Ovary (tissue), 9 donors: Measurements from ENCODE around the gene SPATC1L. TPM values are rescaled to one million over a fixed set of nuclear protein-coding genes. Genes with fewer than 3 reads are reported as not detected.

Experiments
- DNase-seq, 5 donors: peaks; one replicate each; pipeline ENCODE4 v3.0.0-alpha.2; 2019 to 2020
- H3K27ac ChIP-seq, 2 donors: fragments of 200-600 bp; one replicate each; pipeline versions ENCODE4 v1.5.1 to v1.8.0; 2019 to 2022
- H3K27me3 ChIP-seq: fragments of 200-600 bp; one replicate; pipeline ENCODE4 v1.8.0; 2022
- H3K36me3 ChIP-seq: fragments of 200-600 bp; sonication (generic); one replicate; pipeline ENCODE4 v1.5.1; 2019
- H3K4me1 ChIP-seq: one replicate; pipeline ENCODE4 v1.8.1; 2013; ENCODE audit warnings: mild to moderate bottlenecking, moderate library complexity; ENCODE audit not compliant: insufficient read depth
- H3K4me3 ChIP-seq: fragments of 200-600 bp; sonication (generic); one replicate; pipeline ENCODE4 v1.5.1; 2017
- H3K9me3 ChIP-seq, 2 donors: fragments of 200-600 bp in 1 of 2; sonication (generic) in 1 of 2; one replicate each; pipeline versions ENCODE4 v1.5.1 to v1.8.1; 2013 to 2019; ENCODE audit warnings: mild to moderate bottlenecking in 1 of 2, moderate library complexity in 1 of 2
- EP300 ChIP-seq: sonication (generic); formaldehyde crosslinking; IDR thresholded peaks from one replicate; pipeline ENCODE4 v1.6.1; 2017; ENCODE audit warnings: antibody characterized with exemption
- POLR2A ChIP-seq: fragments of 450-650 bp; IDR thresholded peaks from one replicate; pipeline ENCODE4 v1.6.1; 2017; ENCODE audit warnings: antibody characterized with exemption, mild to moderate bottlenecking, moderate library complexity
- WGBS, 3 donors: extraction: QIAGEN DNeasy Blood & Tissue Kit in 1 of 3; methylation state at CpG; one replicate each; pipeline versions ENCODE4 v1.1.5 to v1.1.7; 2013 to 2017; 5-methylcytosine and 5-hydroxymethylcytosine counted together
- intact Hi-C, 4 donors: fragments of 100-400 bp; cut with DNase I; formaldehyde crosslinking; loops; one replicate each; pipeline versions ENCODE4 v1.11.0 to v1.15.1; 2022 to 2023
- polyA plus RNA-seq, 2 donors: library from polyadenylated mRNA; stranded (reverse); fragments of 200-250 nt in 1 of 2; fragments of 350-450 nt in 1 of 2; fragmentation: Illumina TruSeq in 1 of 2; extraction: RNeasy Lipid Tissue Mini Kit (QIAGEN cat#74804) in 1 of 2; gene quantifications; one replicate each; pipeline ENCODE4 v1.2.3, GENCODE V29; 2013 to 2014
- total RNA-seq, 7 donors: library from RNA; depleted of rRNA in 2 of 7; stranded (reverse); fragments of >200 nt in 2 of 7; fragmentation: NEBNext Ultra II Directional in 3 of 7; extraction: Animal tissue kit (Norgen Biotek cat#: 25700) in 3 of 7; gene quantifications; one replicate each; pipeline versions ENCODE4 v1.1.0 to v1.2.4, GENCODE V29; 2016 to 2023
- TF ChIP-seq, protein P1 (sequence below), 3 donors: fragments of 450-650 bp in 2 of 3; fragments of 200-600 bp in 1 of 3; IDR thresholded peaks; one replicate each; pipeline versions ENCODE4 v1.5.1 to v1.8.0; 2016 to 2022; ENCODE audit warnings: antibody characterized with exemption in 3 of 3, mild to moderate bottlenecking in 1 of 3
- donor health status: DM: no; HTN: no; CAD: no; lungs with moderate emphysema.
- donor health status: DM: no; HTN: no; CAD: no.
- donor health status: Bipolar disorder and iron deficiency.
- donor health status: DM: yes; HTN: yes; CAD: no.
- donor health status: DM: no; HTN: no; CAD: no.
- donor health status: DM: yes; HTN: yes; CAD: no.

Gene SPATC1L
- total and polyA plus RNA-seq, 9 donors = 2.8 to 21.3 (median 14.9) TPM

DNA sequence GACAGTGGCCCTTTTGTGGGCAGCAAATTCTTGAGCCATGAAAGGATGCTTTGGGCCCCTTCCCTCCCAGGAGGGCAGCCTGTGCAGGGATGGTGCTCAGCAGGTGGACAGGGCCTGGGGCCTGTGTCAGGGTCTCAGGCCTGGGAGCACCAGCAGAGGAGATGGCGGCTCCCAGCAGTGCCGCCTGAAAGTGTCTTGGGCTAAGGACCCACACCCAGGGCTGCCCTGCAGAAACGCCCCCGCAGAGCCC is 52.7 kb downstream of the SPATC1L start:
- Histone ChIP-seq H3K4me1 (no peaks in the 10 kb centered on the region), H3K36me3 (no peaks in the 10 kb centered on the region), H3K4me3 (no peak overlapping the region), H3K9me3 (no peaks in the 10 kb centered on the region), H3K27me3 (no peaks in the 10 kb centered on the region), H3K27ac (no peak overlapping the region)
- no peak for DNase-seq
- intact Hi-C loops = no loop called here
- WGBS, 3 donors = 76 to 100% (median 77%) methylated on average over 2 to 4 of the region's 4 CpGs
- TF ChIP-seq, protein P1, sequence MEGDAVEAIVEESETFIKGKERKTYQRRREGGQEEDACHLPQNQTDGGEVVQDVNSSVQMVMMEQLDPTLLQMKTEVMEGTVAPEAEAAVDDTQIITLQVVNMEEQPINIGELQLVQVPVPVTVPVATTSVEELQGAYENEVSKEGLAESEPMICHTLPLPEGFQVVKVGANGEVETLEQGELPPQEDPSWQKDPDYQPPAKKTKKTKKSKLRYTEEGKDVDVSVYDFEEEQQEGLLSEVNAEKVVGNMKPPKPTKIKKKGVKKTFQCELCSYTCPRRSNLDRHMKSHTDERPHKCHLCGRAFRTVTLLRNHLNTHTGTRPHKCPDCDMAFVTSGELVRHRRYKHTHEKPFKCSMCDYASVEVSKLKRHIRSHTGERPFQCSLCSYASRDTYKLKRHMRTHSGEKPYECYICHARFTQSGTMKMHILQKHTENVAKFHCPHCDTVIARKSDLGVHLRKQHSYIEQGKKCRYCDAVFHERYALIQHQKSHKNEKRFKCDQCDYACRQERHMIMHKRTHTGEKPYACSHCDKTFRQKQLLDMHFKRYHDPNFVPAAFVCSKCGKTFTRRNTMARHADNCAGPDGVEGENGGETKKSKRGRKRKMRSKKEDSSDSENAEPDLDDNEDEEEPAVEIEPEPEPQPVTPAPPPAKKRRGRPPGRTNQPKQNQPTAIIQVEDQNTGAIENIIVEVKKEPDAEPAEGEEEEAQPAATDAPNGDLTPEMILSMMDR (IDR thresholded peaks at IDR 0.05) = no peak
- TF ChIP-seq POLR2A (no peak), EP300 (no peak)

GRCh38 chr21:46130831-46131587 is 53.2 kb downstream of the SPATC1L start:
- TF ChIP-seq POLR2A (no peak), EP300 (no peak)
- TF ChIP-seq, protein P1 (IDR thresholded peaks at IDR 0.05) = no peak
- Histone ChIP-seq H3K36me3 (no peaks in the 10 kb centered on the region), H3K9me3 (no peaks in the 10 kb centered on the region), H3K27ac (no peak overlapping the region), H3K27me3 (no peaks in the 10 kb centered on the region), H3K4me3 (no peak overlapping the region), H3K4me1 (no peaks in the 10 kb centered on the region)
- 60 to 72% (median 71%) methylated on average over 22 of the region's 22 CpGs for WGBS, 3 donors
- peak in 2 of 5 donors; percentile 51 to 52 for DNase-seq
- intact Hi-C loops = no loop called here

- no peak overlapping the region for H3K4me3 ChIP-seq
- peak in 3 of 5 donors; percentile 36 to 49 (median 39) for DNase-seq
- H3K9me3 ChIP-seq = no peaks in the 10 kb centered on the region
- WGBS, 3 donors = 78 to 82% (median 79%) methylated on average over 26 to 27 of the region's 27 CpGs
- no peaks in the 10 kb centered on the region for H3K27me3 ChIP-seq
- no peaks in the 10 kb centered on the region for H3K4me1 ChIP-seq
- no peak overlapping the region for H3K27ac ChIP-seq
- no peaks in the 10 kb centered on the region for H3K36me3 ChIP-seq
- intact Hi-C loops = no loop called here
- TF ChIP-seq EP300 = no peak
- TF ChIP-seq POLR2A = no peak
- TF ChIP-seq, protein P1 (IDR thresholded peaks at IDR 0.05) = no peak
These were observed 54.2 kb downstream of the SPATC1L start for GRCh38 chr21:46129846-46130651.

- Histone ChIP-seq H3K9me3 (no peaks in the 10 kb centered on the region), H3K36me3 (no peaks in the 10 kb centered on the region), H3K4me3 (no peak overlapping the region), H3K27me3 (no peaks in the 10 kb centered on the region), H3K4me1 (no peaks in the 10 kb centered on the region), H3K27ac (no peak overlapping the region)
- DNase-seq = peak in 3 of 5 donors; percentile 47 to 60 (median 53)
- TF ChIP-seq POLR2A (no peak), EP300 (no peak)
- TF ChIP-seq, protein P1 (IDR thresholded peaks at IDR 0.05) = no peak
- intact Hi-C loops = no loop called here
- WGBS, 3 donors = 83 to 87% (median 86%) methylated on average over 45 of the region's 45 CpGs
These were observed 55.2 kb downstream of the SPATC1L start for GRCh38 chr21:46128933-46129571.
